NCI-H345 treated with DMSO at 0.1 percent for 48 hours (cell line): Measurements from ENCODE around the gene UTP15.

Experiments
- DNase-seq: peaks from one replicate; lab custom pipeline; 2025; ENCODE audit not compliant: unreplicated experiment; lab: John Stamatoyannopoulos, UW

The UTP15 gene

GRCh38 chr5:73623060-73623459 lies 57.5 kb downstream of the UTP15 start:
- DNase-seq, result no peak

- no peak for DNase-seq
These were observed 58.4 kb downstream of the UTP15 start for GRCh38 chr5:73623901-73624404.

- no peak for DNase-seq
These were observed 59.3 kb downstream of the UTP15 start for GRCh38 chr5:73624888-73625287.

GRCh38 chr5:73625372-73625943 lies 59.9 kb downstream of the UTP15 start:
- DNase-seq, result no peak

- no peak for DNase-seq
These were observed 60.6 kb downstream of the UTP15 start, which contains the start of gene ARHGEF28 for GRCh38 chr5:73625944-73626811. Gene ARHGEF28 (plus strand): TSS chr5:73626196. CDS start chr5:73684852, 58,656 bp downstream.

GRCh38 chr5:73626814-73627313 lies 61.3 kb downstream of the UTP15 start:
- no peak for DNase-seq

GRCh38 chr5:73629456-73629855 lies 63.9 kb downstream of the UTP15 start:
- no peak for DNase-seq

GRCh38 chr5:73630765-73631164 lies 65.2 kb downstream of the UTP15 start:
- no peak for DNase-seq

GRCh38 chr5:73631500-73631899 lies 66.0 kb downstream of the UTP15 start:
- no peak for DNase-seq
